Erythroblast (primary cell): ENCODE measurements around the gene MAP6.

ENCODE experiments used
- GATA1 ChIP-seq: IDR thresholded peaks from 2 replicates; pipeline ENCODE4 v1.6.1; 2011; ENCODE audit warnings: low read depth, mild to moderate bottlenecking, control low read depth, low read length, moderate library complexity
- POLR2A ChIP-seq: IDR thresholded peaks from 2 replicates; pipeline ENCODE4 v1.6.1; 2011; ENCODE audit warnings: mild to moderate bottlenecking, low read length

DNA sequence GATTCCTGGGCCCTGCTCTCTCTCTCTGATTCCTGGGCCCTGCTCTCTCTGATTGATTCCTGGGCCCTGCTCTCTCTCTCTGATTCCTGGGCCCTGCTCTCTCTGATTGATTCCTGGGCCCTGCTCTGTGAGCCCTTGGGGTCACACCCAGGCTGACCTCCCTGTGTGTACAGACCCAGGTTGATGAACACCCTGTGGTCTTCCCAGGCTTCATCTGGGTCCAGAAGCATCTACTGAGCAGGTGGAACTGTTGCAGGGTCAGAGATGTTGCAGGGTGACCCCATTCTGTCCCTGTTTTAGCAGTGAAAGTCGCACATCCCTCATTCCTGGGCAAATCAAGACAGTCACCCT lies 126.8 kb downstream of the MAP6 start:
- TF ChIP-seq POLR2A: no peak
- TF ChIP-seq GATA1: no peak
